Breast epithelium (tissue), 4 donors: ENCODE measurements around the gene TGM2. TPM values are rescaled to one million over a fixed set of nuclear protein-coding genes. Genes with fewer than 3 reads are reported as not detected.

ENCODE experiments used
- DNase-seq, 2 donors: peaks; one replicate each; pipeline ENCODE4 v3.0.0-alpha.2; 2019; ENCODE audit warnings: low spot score in 2 of 2
- H3K27ac ChIP-seq, 2 donors: fragments of 200-600 bp; sonication (generic) in 1 of 2; one replicate each; pipeline ENCODE4 v1.5.1; 2016 to 2019; ENCODE audit warnings: mild to moderate bottlenecking in 1 of 2
- H3K27me3 ChIP-seq, 2 donors: fragments of 200-600 bp; sonication (generic) in 1 of 2; one replicate each; pipeline versions ENCODE4 v1.5.1 to v1.6.0; 2017 to 2019; ENCODE audit warnings: control low read depth in 1 of 2, mild to moderate bottlenecking in 1 of 2
- H3K36me3 ChIP-seq: fragments of 200-600 bp; one replicate; pipeline ENCODE4 v1.5.1; 2019
- H3K4me1 ChIP-seq, 2 donors: fragments of 200-600 bp; sonication (generic); one replicate each; pipeline ENCODE4 v1.5.1; 2016 to 2019; ENCODE audit warnings: control low read depth in 1 of 2
- H3K4me3 ChIP-seq, 3 donors: fragments of 200-600 bp; sonication (generic); 1 replicate in 2 of 3; 2 replicates in 1 of 3; pipeline ENCODE4 v1.5.1; 2016 to 2019; ENCODE audit warnings: mild to moderate bottlenecking in 3 of 3, moderate library complexity in 2 of 3
- H3K9me3 ChIP-seq, 2 donors: fragments of 200-600 bp; sonication (generic) in 1 of 2; one replicate each; pipeline ENCODE4 v1.5.1; 2016 to 2019; ENCODE audit warnings: control low read depth in 1 of 2
- CTCF ChIP-seq, 3 donors: fragments of 450-650 bp; IDR thresholded peaks; one replicate each; pipeline ENCODE4 v1.5.1; 2016 to 2017; ENCODE audit warnings: antibody characterized with exemption in 3 of 3, mild to moderate bottlenecking in 3 of 3, moderate library complexity in 3 of 3
- POLR2A ChIP-seq: fragments of 450-650 bp; IDR thresholded peaks from one replicate; pipeline ENCODE4 v1.6.1; 2016; ENCODE audit warnings: antibody characterized with exemption, mild to moderate bottlenecking, moderate library complexity
- POLR2AphosphoS5 ChIP-seq, 3 donors: sonication (generic); formaldehyde crosslinking; IDR thresholded peaks; one replicate each; pipeline ENCODE4 v1.6.1; 2017; ENCODE audit warnings: antibody characterized with exemption in 3 of 3
- intact Hi-C: fragments of 100-400 bp; cut with DNase I; formaldehyde crosslinking; loops from one replicate; pipeline ENCODE4 v1.15.1; 2023; ENCODE audit warnings: low total_unique reads
- total RNA-seq, 3 donors: library from RNA; depleted of rRNA; stranded (reverse); fragments of >200 nt; gene quantifications; one replicate each; pipeline ENCODE4 v1.1.0, GENCODE V29; 2016

TGM2 gene
- total RNA-seq, 3 donors from 2014 or later = 10.7 to 44.9 (median 15.2) TPM

GRCh38 chr20:38171675-38172043 is 6.6 kb upstream of the TGM2 start:
- H3K27ac ChIP-seq = peak overlapping the region in 1 of 2 donors; percentile 56

GRCh38 chr20:38170826-38171674 is 6.0 kb upstream of the TGM2 start:
- no peaks in the 10 kb centered on the region for H3K27me3 ChIP-seq
- H3K27ac ChIP-seq = peak overlapping the region in 1 of 2 donors; percentile 56
- H3K4me3 ChIP-seq = no peak overlapping the region
- no peaks in the 10 kb centered on the region for H3K36me3 ChIP-seq
- TF ChIP-seq POLR2AphosphoS5 (IDR thresholded peaks at IDR 0.05) = no peak
- no peak for TF ChIP-seq CTCF (IDR thresholded peaks at IDR 0.05)
- TF ChIP-seq POLR2A = no peak
- no peaks in the 10 kb centered on the region for H3K9me3 ChIP-seq
- DNase-seq = no peak
- no peaks in the 10 kb centered on the region for H3K4me1 ChIP-seq
- intact Hi-C loops = no loop called here

More at GRCh38 chr20:38171675-38172043, 6.6 kb upstream of the TGM2 start:
- no peaks in the 10 kb centered on the region for H3K9me3 ChIP-seq
- intact Hi-C loops = no loop called here
- no peaks in the 10 kb centered on the region for H3K27me3 ChIP-seq
- H3K4me3 ChIP-seq = no peak overlapping the region
- DNase-seq = no peak
- no peaks in the 10 kb centered on the region for H3K36me3 ChIP-seq
- no peaks in the 10 kb centered on the region for H3K4me1 ChIP-seq
- TF ChIP-seq CTCF (IDR thresholded peaks at IDR 0.05) = no peak

GRCh38 chr20:38170219-38170825 is 5.3 kb upstream of the TGM2 start:
- Histone ChIP-seq H3K27ac (no peak overlapping the region), H3K36me3 (no peaks in the 10 kb centered on the region), H3K9me3 (no peaks in the 10 kb centered on the region), H3K4me3 (no peak overlapping the region), H3K4me1 (peaks cover 0 to 4% of the 10 kb centered on the region in 2 donors), H3K27me3 (no peaks in the 10 kb centered on the region)
- no peak for DNase-seq
- intact Hi-C loops = no loop called here
- TF ChIP-seq POLR2A (no peak), POLR2AphosphoS5 (IDR thresholded peaks at IDR 0.05) (no peak), CTCF (IDR thresholded peaks at IDR 0.05) (no peak)

- no peak for TF ChIP-seq CTCF (IDR thresholded peaks at IDR 0.05)
- TF ChIP-seq POLR2AphosphoS5 (IDR thresholded peaks at IDR 0.05) = no peak
- TF ChIP-seq POLR2A = no peak
- Histone ChIP-seq H3K9me3 (no peaks in the 10 kb centered on the region), H3K36me3 (no peaks in the 10 kb centered on the region), H3K27me3 (no peaks in the 10 kb centered on the region), H3K4me3 (no peak overlapping the region), H3K27ac (no peak overlapping the region), H3K4me1 (peaks cover 0 to 6% of the 10 kb centered on the region in 2 donors)
- intact Hi-C loops = no loop called here
- DNase-seq = no peak
These were observed 4.6 kb upstream of the TGM2 start for GRCh38 chr20:38169636-38170193.
